ENCODE measurements around the gene CLDN19.

Gene CLDN19

DNA sequence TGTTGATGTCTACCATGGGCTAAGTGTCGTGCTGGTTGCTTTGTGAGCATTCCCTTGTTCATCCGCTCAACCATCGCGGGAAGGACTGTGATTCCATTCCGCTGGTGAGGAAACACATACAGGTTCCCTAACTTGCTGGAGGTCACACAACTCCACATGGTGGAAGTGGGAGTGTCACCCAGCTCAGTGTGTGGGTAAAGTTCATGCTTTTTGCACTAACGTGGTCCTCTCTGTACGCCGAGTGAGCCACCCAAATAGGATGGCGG is 4.0 kb upstream of the CLDN19 start:
- DNase-seq: no peak
- intact Hi-C loops (cut with DNase I): loop anchor here (10.0 kb wide), 1 partner anchor 159 kb away; no protein-coding TSS in a partner anchor

DNA sequence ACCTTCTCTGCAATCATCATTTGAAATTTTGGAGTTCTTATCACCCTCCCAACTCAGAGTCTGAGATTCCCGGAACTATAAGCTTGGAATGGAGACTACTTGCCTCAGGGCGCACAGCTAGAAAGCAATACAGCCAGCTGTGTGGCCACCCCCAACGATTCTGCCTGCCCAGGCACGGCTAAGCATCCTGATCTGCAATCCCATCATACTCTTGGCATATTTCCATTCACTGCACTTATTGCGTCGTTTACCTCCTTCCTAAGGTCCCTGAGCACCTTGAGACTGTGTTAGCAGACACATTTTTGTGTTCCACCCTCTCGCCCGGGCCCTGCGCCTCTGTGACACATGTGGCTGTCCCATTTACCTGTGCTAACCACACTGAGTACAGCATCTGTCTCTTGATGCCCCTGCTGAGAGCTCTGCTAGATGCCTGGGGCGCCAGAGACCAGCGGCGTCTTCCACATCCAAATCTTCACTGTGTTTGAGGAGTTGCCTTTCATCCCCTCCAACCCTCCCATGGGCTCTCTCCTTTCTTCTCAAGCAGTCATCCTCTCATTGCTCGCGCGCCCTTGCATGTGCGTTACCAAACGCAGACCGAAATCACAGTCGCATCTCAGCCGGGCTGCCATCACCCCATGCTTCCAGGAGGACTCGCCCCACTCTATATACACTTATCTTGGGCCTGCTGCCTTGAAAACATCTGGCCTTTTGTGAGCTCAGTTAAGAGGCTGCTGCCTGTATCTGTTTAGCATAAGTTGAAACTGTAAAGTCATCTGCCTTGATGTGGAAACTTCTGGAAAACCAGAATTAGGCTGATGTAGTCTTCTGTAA is 3.5 kb upstream of the CLDN19 start:
- no peak for DNase-seq
- intact Hi-C loops (cut with DNase I): loop anchor here (10.0 kb wide), 1 partner anchor 159 kb away; no protein-coding TSS in a partner anchor

DNA sequence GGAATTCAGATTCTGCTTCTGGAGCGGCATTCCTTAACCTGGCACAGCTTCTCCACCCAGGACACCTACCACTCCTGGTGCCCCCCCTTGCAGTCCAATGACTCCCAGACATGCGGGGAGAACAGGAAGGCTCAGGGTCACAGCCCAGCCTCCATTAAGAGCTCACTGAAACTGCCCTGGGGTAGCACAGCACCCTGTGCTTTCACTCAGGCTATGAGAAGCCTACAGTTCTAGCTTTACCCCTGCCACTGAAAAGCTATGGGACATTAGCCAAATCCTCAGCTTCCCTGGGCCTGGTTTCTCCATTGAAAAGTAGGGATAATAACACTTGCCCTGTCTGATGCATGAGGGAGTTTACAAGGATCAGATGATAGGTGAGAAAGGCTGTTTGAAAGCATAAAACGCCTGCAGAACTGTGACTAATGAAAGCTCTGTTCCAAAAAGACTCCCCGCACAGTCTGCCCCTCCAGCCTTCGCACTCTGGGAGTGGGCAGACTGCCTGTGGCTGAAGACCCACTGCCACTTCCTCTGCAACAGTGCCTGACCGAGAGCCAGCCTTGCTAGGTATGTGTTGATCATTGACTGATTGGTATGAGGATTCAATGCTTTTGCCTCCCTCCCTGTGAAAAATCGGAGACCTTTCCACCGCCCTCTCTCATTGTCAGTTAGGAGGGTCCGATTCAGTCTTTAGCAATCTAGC is 2.7 kb upstream of the CLDN19 start:
- intact Hi-C loops (cut with DNase I): loop anchor here (10.0 kb wide), 1 partner anchor 158 kb away; no protein-coding TSS in a partner anchor
- no peak for DNase-seq

DNA sequence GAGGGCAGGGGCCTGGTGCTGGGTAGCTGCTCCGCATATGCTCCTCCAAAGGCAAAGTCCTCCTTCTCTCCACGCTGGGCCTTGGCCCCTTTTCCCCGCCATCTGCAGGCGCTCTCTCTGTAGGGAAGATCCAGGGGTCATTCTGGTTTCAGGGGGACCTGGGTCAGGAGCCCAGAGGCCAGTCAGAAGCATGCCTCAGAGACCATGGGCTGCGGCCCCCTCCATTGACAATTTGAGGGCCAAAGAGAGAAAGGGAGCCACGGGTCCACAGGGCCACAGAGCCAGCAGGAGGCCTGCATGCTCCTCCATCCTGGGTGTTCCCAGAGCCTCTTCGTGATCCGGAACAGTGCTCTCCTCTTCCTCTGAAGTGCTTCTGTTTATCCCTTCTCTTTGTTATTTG is 2.1 kb upstream of the CLDN19 start:
- intact Hi-C loops (cut with DNase I): loop anchor here (10.0 kb wide), 1 partner anchor 157 kb away; no protein-coding TSS in a partner anchor
- no peak for DNase-seq

DNA sequence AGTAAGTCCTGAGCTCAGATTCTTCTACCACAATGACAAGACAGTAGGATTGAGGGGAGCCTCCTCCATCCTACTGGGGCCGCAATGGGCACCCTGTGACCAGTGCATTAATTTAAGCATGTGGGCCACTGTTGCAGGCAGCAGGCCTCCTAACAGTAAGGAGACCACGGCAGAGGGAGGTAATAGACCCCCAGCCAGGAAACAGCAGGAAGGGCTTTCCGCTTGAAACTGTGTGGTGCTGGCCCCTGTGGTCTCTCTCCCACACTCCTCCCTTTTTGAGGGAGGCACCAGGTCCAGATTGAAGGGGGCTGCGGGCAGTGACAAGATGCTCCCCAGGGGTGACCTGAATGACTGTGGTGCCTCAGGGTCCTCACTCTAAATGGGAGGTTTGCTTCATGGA is 1.7 kb upstream of the CLDN19 start:
- intact Hi-C loops (cut with DNase I): loop anchor here (10.0 kb wide), 1 partner anchor 157 kb away; no protein-coding TSS in a partner anchor

DNA sequence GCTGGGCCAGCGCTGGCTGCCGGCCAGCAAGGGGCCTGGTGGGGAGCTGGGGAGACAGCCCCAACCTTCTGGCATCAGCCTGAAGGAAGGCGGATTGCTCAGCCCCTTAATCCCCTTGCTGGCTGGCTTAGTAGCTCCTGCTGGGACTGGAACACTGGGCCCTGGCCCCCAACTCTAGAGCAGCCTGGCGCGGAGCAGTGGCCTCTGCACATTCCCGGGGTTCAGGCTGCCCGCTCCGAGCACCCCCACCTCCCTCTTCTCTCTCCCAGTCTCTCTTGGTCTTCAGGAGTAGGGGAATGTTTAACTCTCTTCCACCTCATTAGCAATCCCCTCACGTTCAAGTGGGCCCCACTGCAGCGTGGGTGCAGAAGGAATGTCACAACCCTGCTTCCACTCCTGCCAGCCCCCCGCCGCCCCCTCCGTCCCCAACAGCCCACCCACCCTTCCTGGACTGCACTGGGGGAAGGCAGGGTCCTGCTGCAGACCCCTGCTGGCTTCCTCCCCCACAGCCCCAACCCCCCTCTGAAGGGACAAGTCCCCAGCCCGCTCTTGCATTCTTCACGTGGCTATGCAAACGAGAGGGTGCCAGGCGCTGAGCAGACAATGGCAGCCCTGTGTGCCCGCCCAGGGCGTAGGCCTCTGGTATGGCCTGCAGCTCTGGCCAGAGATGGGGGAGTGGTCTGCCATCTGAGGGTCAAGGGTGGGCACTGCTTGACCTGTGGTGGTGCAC is 980 bp upstream of the CLDN19 start:
- intact Hi-C loops (cut with DNase I): loop anchor here (10.0 kb wide), 1 partner anchor 156 kb away; no protein-coding TSS in a partner anchor

More for the DNA sequence above, 1.7 kb upstream of the CLDN19 start:
- DNase-seq: no peak

DNA sequence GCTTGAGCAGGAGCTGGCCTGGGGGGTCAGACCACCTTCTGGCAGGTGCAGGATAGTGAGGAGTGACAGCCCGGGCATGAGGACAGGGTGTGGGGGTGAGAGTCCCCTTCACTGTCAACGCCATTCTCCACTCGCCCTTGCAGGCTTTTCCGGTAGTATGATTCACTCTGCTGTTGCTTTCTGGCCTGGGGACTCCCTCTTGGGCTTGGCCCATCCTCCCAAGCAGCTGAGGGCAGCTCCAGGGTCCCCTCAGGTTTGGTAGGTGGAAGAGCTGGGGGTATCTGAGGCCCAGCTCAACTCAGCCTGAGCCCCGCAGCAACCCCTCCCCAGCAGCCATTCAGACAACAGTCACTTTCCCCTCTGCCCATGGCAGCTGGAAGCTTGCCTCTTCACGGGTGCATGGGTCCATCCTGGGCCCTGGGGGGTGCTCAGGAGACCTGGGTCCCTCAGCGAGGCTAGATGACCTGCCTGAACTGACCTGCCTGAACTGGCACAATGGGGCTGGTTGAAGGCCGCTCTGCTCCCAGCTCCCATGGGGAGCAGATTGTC is 1.3 kb downstream of the CLDN19 start:
- no peak for DNase-seq
- intact Hi-C loops (cut with DNase I): no loop called here

More for the DNA sequence above, 980 bp upstream of the CLDN19 start:
- peak in 12 of 42 donors; percentile 20 to 61 (median 36) for DNase-seq

DNA sequence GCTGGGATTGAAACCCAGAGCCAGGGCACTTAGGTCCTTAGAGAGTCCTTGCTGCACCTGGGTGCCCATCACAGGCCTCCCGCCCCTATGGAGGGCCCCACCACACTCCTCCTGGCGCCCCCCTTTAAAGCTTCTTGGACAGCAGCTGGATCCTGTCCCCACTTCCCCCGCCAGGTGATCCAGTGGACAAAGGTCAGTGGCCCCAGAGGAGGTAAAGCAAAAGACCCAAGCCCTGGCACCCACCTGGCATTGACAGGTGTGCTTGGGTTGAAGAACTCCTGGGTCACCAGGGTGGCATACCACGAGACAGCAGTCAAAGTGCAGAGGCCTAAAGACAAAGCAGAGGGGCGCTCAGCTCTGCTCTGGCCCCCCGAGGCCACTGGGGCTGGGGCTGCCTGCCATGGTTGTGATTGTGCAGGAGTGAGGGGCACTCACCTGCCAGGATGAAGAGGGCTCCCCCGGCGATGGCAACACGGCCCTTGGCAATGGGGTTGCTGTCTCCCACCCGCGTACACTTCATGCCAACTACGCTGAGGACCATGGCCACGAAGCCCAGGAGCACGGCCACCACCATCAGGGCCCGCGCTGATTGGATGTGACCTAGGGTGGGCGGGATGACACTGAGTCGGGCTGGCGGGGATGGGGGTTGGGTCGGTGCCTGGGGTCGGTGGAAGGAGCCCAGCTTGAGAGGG is 1.9 kb downstream of the CLDN19 start:
- intact Hi-C loops (cut with DNase I): no loop called here
- DNase-seq: peak in 1 of 42 donors; percentile 38

DNA sequence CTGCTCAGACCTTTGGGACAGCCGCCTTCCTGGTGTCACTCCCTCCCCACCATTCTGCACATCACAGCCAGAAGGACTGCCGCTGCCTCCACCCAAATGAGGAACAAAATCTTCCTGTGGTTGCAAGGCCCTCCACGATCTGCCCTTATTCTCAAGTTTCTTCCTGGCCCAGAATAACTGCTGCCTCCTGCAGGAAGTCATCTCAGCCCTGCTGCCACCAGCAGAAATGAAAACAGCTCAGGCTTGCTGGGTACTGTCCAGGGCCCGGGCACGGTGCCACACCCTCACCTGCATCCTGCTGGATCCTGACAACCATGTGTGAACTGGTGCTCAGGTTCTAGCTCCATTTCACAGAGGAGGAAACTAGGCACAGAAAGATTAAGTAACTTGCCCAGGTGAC is 2.8 kb downstream of the CLDN19 start:
- intact Hi-C loops (cut with DNase I): no loop called here
- DNase-seq: peak in 17 of 42 donors; percentile 7 to 46 (median 21)

DNA sequence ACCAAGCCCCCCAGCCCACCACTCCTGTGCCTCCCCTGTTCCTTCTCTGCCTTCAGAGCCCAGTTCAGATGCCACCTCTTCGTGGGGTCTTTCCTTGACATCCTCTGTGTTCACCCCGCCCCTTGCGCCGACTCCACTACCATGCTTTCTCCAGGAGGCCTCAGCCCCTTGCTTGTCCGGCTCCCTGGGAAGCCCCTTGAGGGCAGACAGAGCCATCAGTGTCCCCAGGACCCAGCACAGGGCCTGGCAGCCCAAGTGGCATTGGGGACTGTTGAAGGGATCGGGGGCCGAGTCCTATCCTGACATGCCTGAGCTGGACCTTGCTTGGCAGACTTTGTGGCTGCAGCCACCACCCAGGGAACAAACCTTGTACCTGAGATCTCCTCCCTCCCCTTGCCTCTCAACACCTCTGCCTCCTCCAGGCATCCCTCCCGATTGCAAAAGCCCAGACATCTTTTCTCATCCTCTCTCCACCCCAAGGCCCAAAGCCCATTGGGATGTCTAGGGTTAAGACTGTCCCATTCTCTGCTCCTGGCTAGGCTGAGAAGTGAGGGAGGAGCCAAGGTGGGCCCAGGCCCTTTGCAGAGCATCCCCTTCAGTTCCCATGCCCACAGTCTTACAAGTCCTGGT is 3.4 kb downstream of the CLDN19 start:
- intact Hi-C loops (cut with DNase I): no loop called here
- peak in 2 of 42 donors; percentile 3 to 21 for DNase-seq

DNA sequence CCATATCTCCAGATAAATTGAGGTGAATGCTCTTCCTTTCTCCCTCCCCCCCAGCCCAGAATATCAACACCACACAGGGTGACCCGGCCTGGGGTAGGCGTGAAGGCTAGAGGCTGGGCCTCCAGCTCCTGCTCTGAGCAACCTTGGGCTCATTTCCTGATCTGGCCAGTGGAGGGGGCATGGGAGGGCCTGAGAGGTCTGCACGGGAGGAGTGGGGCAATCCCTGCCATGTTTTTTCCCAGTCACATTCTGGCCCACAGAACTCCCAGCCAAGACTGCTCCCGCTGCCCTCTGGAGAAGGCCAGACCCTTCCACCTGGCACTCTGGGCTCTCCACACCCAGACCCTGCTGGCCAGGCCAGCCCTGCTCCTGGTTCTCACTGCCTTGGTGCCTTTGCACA is 3.9 kb downstream of the CLDN19 start:
- DNase-seq: peak in 2 of 42 donors; percentile 2 to 25

DNA sequence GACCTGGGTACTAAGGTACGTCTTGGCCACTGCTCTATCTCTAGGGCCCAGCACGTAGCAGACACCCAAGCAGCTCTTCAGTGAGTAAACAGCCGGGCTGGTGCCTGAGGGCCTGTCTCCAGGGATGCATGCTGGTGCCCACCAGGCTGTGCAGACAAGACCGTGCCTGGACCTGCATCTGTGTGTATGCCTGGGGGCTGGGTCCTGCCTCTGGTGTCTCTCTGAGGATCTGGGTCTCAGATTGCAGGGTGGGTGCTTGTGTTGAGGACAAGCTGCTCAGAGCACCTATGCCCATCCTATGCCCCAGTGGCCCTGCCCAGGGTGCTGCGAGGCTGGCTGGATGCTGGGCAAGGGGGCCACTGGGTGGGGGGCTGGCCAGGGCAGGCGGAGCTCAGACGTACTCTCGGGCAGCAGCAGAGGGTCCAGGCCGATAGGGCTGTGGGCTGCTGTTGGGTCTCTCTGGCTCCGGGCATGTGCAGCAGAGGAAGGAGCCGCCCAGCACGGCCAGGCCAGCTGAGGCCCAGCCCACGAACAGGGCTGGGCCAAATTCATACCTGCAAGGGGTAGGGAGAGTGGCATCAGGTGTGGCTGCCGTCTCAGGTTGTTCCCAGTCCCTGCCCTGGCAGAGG is 4.4 kb downstream of the CLDN19 start:
- DNase-seq: peak in 2 of 42 donors; percentile 6 to 26
- intact Hi-C loops (cut with DNase I): no loop called here

More for the DNA sequence above, 3.9 kb downstream of the CLDN19 start:
- intact Hi-C loops (cut with DNase I): no loop called here

DNA sequence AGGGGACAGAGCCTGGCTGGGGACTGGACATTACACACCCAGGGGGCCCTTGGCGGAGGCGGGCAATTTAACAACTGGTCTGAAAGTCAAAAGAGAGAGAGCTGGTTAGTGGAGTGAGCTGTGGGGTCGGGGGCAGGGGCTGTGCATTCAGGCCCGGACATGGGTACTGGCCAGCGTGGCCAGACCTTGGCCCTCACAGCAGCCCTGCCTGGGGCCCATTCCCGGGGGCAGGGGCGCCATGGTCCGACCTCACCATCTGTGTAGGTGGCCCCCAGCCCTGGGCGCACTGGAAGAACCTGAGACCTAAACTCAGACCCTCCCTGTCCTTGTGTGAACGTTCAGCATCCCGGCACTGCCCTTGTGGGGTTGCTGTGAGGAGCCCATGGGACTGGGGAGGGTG is 5.0 kb downstream of the CLDN19 start:
- intact Hi-C loops (cut with DNase I): no loop called here
- DNase-seq: peak in 2 of 42 donors; percentile 0 to 23

DNA sequence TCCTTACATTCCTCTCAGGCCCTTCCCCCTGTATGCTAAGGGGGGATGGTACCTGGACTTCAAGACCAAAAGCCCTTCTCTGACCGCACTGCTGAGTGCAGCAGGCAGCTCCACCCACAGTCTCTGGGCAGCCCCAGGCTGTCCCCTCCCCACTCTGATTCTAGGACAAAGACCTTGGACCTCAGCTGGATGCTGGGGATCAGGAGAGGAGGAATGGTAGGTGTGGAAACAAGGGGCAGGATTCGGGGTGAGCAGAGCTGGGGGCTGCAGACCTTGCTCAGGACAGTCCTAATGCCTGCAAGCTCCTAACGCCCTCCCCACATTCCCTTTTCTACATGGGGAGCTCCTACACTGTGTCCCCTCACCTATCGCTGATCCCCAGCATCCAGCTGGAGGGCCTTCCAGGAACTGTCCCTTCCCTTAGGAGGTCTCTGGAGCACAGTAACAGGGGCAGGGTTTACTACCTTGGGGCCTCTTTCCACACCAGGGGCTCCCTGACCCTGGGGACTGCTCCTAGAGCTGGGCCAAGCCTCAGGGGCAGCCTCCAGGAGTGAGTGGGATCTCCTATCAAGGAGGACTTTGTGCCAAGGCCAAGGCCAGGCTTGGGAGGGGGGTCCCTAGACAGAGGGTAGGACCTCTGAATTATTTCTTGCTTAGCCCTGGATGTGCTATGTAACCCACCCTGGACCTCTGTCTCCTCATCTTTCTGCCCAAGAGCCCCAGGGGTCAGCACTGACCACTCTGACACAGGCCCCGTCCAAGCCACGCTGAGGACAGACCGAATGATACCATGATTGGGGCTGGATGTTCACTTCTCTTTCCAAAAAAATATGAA is 5.6 kb downstream of the CLDN19 start:
- DNase-seq: peak in 3 of 42 donors; percentile 1 to 13 (median 9)
- intact Hi-C loops (cut with DNase I): no loop called here

DNA sequence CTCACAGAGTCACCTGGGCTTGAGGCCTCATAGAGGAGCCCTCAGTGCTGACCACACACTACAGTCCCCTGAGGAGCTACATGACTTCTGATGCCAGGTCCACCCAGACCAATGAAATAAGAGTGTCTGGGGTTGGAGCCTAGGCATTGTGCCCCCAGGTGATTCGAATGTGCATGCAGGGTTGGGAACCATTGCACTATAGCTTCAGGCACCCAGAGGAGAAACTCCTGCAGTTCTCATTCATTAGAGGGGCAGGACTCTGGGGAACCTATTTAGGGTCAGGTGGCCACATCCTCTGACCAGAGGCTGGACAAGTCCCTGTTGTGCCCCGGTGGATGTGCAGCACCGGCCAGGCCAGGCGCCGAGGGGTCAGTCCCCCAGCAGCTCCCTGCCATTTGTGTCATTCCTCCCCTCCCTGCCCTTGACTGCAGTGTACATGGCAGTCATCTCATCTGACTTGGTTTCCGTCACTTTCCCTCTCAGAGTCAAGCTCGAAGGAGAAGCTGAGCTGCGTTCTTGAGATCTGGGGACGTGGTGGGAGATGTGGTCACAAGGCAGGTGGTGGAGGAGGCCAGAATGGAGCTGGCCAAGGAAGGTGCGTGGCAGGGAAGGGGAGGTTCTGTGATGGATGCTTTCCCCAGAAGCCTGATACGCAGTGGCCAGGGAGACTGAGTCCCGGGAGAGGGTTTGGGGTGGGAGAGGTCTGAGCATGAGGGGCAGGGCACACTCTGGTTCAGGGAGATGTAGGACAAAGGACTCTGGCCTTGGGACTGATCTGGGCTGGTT is 6.4 kb downstream of the CLDN19 start:
- peak in 3 of 42 donors; percentile 3 to 25 (median 23) for DNase-seq
- intact Hi-C loops (cut with DNase I): no loop called here

DNA sequence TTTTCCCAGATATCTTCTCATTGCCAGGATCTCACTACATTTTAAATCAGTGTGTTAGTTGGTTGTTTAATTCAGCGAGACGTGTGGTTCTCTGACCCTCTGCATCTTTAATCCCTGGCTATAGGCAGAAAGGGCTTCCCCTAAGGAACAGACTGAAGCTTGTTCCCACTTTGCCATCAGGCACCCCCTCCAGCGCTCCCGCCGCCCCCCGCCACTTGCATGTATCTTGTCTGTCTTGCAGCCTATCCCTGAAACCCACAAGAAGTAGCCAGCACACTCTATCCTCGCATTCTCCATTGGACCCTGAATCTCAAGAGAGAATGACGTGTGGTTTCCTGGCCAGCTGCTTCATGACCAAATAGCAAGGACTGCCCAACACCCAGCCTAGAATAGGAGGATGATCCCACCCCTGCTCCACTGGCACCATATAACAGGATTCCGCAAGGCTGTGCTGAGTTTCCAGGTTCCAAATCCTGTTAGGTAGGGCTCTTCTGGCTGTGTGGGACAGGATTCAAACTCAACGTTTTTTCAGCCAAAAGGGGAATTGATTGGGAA is 7.8 kb downstream of the CLDN19 start:
- DNase-seq: peak in 2 of 42 donors; percentile 19 to 21
- intact Hi-C loops (cut with DNase I): no loop called here
